GM18873 (cell line): ENCODE results near the gene SGMS1.
"Not testable (repeated sequence)": the region's sequence is repeated elsewhere in the genome, so short reads cannot be mapped to it uniquely, and the experiment has no call there.

Experiments
- ATAC-seq: cut with Tn5 transposase; IDR thresholded peaks from one replicate; pipeline ENCODE4 v1.9.1; 2021; ENCODE audit warnings: mild to moderate bottlenecking, moderate library complexity, moderate number of reproducible peaks; ENCODE audit not compliant: unreplicated experiment, low FRiP score

The SGMS1 gene

DNA sequence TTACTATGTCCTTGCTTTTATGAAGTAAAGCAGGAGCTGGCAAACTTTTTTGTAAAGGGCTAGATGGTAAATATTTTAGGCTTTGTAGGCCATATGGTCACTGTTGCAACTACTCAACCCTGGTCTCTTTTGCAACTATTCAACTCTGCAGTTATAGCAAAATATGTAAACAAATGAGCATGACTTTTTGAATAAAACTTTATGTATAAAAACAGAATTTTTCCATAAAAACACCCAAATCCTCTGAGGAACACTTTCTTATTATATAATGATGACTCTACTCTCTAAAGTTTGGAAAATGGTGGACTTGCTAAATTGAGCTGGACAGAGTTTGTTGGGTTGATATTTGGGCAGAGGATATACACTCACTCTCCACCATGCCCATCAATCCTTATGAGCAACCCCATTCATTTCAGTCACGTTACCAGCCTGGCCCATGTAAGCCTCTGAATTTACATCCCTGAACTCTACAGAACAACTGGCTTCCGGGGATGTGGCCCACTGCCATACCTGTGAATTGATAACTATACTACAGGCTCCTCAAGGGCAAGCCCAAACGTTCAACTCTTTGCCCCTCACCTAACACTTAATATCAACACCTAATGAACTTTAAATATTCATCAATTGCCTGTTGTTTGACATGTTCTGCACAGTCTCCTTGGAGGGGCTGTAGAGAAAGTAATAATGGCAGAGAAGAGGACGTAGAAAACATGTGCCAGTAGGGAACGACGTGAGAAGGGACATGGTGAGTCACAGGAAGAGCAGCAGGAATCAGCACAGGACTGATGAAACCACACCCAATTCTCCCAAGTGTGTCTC, 37.6 kb downstream of the SGMS1 start:
- ATAC-seq, result no peak

DNA sequence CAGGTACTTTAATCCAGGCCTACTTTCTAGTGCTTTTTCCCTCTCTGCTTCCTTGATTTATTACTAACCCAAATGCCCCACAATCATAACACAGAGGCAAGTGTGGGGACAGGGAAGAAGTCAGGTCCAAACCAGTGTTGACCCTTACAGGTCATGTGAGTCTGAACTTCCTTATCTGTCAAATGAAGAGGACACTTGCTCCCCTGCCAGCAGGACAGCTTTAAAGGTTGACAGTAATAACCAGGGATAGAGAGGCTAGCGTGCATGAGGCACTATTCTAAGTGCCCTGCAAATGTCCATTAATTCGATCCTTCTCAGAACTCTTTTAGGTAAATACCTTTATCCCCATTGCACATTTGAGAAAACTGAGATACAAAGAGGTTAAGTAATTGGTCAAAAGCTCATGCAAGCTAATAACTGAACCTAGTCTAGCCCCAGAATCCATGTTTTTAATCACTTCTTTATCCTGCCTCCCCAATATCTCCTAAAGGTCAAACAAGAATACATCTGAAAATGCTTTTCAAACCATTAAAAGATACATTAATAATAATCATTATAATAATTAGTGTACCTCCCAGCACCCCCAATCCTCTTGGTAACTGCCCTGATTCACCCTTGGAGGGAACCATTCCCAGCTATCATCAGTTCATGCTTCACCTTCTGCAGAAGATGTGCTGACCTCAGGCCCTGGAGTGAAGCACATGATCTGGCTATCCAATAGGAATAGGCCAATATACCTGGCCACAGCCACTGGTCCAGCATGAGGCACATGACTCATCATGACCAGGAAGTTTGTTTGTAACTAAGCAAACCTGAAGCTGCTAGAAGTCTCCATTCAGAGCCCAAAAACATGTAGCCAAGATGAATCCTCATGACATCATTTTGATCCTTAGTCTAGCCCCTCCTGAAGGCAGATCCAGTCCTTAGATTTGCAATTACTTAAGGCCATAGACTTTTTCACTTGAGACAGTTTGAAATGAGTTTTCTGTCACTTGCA, 40.7 kb downstream of the SGMS1 start:
- ATAC-seq, result no peak

DNA sequence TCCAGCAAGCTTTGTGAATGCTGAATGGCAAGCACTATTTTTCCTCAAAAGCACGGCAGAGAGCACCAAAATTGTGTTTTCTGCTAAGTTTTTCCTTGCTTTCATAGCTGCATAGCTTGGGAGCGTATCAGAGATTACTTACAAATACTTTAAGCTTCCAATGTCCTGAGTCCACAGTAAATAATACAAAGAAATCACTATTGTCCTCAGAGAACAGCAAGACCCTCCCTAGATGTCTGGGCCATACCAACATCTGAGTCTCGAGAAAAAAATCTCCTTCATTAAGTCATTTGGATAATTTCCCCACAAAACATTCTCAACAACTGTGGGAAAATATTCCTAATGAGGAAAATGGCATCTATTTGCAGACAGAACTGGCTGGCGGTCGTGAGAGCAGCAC, 41.7 kb downstream of the SGMS1 start:
- ATAC-seq, result no peak

DNA sequence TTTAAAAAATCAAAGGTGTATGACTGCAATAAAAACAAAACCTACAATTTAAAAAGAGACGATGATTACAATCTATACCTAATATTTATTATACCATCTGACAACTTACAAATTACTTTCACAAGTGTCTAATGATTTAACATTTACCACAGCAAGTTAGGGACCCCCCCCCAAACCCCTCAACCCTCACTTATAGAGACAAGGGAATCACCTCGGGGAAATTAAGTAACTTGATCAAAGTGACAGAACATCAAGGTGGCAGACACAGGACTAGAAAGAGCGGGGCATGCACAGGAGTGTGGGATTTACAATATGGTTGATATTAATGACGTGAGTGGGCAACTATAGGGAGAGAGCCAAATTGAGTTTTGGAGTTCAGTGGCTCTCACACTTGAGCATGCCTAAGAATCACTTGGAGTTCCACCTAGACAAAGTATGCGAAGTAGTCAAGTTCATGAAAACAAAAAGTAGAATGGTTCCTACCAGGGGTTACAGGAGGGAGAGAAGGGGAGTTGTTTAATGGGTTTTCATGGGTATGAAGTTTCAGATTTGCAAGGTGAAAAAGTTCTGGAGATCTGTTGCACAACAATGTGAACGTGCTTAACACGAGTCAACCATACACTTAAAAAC, 43.4 kb downstream of the SGMS1 start:
- ATAC-seq, result no peak

DNA sequence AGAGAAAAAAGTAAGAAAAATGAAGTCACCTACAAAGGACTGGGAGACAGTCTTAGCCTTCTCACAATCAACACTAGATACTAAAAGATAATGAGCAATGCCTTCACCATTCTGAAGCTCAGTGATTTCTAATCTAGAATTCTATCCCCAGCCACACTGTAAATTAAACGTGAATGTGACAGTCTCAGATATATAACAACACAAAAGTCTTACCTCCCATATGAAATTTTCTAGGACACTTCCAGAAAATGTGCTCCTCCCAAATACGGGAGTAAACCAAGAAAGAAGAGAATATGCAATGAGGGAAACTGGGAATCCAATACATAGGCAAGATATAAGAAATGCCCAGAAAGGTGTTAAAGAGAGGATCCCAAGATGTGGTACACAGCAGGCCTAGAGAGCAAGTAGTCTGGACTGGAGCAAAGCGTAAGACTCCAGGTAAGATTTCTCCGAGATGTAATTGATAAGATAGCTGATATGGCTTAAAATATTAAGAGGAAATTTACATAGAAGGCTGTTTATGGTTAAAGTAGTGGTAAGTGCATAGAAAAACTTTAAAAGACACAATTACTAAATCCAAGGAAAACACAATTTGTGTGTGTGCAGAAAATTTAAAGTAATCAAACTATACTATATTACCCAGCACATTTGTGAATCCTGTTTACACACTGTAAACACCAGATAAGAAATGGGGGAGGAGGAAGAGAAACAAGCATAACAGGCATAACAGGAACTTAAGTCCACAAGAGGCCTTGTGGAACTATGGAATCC, 44.1 kb downstream of the SGMS1 start:
- no peak for ATAC-seq

DNA sequence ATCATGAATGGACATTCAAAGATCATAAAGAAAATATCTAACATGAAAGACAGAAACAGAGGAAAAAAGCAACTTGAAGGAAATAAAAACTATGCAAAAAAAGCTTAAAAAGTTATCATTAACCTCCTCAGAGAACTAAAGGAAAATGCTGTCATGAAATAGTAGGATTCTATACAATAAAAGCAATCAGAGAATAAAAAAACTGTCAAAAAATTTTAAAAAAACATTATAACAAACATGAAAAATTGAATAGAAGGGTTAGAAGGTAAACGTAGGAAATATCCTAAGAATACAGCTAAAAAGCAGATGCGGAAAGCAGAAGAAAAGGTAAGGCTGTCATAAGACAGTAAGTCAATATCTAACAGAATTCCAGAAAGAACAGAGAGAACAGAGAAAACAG, 44.8 kb downstream of the SGMS1 start:
- no peak for ATAC-seq

DNA sequence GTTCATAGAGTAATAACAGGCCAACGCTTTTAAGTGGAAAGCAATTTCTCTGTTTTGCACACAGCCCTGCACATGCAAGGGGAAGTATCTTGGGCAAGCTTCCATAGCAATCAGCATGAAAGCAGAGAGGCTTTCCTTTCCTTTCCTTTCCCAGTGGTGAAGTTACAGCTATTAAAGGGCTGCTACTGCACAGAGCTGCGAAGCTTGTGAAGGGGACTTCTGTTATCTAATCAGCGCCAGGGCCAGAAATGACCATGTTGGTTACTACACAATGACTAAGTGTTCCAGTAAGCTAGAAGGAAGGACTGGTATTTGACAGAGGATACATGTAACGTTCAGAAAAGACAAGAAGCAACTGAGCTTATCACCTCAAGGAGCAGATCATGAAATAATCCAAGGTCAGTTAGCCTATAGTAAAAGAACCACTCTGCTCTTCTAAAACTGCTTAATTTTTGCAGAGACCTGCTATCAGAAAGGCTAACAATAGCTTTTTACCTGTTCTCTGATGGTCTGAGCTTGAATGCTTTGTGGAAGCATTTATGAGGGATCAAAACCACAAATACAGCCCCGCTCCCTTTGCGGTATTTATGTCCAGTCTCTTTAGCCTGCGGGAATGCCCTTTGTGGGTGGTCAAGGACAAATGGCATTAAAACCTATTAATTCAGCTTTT, 45.9 kb downstream of the SGMS1 start:
- no peak for ATAC-seq

DNA sequence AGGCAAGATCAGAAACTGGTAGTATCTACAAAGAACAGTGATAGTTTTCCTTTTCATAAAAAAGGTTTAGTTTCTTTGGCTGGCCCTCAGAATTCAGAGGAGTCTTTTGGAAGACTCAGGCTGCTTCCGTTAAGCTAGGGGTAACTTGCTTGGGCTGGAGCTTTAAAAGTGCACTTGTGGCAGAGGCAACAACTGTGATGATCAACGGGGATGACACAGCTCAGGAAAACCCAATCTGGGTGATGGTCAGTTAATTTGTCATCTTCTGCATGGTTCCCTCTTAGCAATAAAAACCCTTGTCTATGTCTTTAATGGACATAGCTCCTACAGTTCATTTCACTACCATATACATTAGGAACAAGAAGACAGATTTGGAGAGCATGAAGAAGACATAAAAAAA, 46.7 kb downstream of the SGMS1 start:
- no peak for ATAC-seq

DNA sequence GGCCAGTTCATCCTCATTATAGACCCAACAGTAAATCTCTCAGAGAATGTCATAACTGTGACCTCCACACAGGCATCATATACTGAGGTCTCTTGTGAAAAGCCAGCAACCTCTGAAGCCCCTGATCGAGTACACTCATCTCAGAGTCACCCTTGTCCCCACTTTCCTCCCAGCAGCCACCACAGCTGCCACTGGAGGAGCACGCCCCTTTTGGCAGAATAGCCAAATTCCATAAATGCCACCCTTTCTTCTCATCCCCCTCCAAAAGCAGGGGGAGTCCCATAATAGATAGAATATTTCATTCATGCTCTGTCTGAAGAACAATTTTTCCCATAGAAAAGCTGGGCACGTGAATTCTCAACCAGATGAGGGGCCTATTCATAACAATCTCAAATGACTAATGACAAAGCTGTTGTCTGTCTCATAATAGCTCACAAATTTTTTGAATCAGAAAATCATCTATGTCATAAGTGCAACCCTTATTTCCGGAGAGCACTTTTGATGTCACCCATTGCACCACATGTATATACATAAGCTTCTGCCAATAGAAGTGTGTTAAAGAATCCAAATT, 47.4 kb downstream of the SGMS1 start:
- ATAC-seq, result no peak

DNA sequence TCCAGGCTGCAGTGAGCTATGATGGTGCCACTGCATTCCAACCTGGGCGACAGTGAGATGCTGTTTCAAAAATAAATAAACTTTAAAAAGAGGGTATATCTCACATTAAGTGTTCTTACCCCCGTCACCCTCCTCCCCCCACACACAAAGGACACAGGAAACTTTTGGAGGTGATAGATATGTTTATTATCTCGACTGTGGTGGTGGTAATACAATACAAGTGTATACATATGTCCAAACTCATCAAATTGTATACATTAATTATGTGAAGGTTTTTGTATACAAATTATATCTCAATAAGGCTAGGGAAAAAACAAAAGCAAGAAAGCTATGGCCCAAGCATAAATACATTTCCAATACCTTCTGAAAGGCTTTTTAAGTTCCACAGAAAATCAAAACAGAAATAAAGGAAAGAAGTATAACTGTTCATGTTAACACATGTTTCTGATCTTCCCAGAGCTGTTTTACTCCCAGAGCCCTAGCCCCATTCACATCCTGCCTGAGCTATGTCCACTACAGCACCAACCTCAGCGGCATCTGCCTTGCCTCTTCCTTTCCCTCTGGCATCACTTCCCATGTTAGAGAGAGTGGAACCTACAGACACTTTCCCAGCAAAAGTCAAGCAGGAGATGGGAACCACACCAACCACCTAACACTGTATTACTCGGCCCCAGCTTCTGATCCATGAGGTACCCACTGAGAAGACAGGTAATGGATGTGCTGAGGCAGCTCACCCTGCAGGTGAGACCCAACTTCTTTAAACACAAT, 48.1 kb downstream of the SGMS1 start:
- ATAC-seq, result no peak

DNA sequence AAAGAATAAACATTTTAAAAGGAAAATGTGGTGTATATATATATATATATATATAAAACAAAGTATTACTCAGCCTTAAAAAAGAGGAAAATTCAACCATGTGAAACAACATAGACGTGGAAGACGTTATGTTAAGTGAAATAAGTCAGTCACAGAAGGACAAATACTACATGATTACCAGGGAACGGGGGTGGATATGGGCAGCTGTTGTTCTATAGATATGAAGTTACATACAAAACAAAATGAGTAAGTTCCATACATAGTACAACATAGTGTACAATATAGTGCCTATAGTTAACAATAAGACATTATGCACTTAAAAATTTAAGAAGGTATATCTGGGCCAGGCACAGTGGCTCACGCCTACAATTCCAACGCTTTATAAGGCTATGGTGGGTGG, 48.8 kb downstream of the SGMS1 start:
- ATAC-seq, result no peak

DNA sequence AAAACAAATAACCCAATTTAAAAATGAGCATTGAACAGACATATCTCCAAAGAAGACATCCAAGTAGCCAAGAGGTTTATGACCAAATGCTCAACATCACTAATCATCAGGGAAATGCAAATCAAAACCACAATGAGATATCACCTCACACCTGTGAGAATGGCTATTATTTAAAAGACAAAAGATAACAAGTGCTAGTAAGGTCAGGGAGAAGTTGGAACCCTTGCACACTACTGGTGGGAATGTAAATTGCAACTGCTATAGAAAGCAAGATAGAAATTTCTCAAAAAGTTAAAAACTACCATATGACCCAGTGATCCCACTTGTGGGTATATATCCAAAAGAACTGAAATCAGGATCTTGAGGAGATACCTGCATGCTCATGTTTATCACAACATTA, 49.5 kb downstream of the SGMS1 start:
- ATAC-seq, result no peak

DNA sequence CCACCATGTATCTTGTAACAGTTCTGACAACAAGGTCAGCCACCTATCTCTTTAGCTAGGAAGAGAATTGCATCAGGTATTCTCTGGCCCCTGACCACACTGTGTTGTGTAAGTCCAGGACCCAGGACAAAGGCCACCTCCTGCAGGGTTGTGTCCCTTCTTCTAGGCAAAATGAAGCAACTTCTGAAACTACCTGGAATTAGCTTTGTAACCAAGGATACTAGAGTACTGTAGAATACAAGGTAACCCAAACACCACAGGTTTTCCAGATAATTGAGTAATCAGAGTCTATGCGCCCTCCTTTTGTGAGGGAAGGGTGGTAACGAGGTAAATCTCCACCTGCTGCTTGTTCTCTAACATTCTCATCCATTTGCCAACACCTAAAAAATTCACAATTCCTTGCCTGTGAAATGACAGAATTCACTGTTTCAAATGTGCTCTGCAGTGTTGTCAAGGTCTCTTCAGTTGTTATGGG, 51.7 kb downstream of the SGMS1 start:
- no peak for ATAC-seq

DNA sequence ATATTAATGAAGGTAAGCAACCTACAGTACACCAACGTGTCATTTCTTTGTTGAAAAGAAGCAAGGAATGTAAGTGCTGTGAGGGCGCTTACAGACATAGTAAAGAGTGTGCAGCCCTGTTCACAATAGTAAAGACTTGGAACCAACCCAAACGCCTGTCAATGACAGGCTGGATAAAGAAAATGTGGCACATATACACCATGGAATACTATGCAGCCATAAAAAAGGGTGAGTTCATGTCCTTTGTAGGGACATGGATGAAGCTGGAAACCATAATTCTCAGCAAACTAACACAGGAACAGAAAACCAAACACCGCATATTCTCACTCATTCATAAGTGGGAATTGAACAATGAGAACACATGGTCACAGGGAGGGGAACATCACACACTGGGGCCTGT, 55.0 kb downstream of the SGMS1 start:
- ATAC-seq, result not testable (repeated sequence)

DNA sequence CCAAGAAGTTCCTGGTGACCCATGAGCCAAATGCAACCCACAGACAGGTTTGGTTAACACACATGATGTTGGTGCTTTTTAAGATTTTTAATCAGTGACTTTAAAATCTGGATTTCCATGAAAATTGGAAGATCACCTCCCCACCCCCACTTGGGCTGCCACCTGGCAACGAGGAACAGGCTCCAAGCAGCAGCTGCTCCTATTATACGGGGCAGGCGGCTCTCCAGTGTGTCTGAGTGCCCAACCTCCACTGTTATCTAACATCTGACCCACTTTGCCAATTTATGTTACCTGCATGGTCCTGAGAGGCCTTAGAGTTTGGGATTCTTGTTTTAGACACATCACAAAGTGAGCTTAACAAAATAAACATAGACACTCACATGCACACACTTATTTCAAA, 56.4 kb downstream of the SGMS1 start:
- ATAC-seq, result no peak

DNA sequence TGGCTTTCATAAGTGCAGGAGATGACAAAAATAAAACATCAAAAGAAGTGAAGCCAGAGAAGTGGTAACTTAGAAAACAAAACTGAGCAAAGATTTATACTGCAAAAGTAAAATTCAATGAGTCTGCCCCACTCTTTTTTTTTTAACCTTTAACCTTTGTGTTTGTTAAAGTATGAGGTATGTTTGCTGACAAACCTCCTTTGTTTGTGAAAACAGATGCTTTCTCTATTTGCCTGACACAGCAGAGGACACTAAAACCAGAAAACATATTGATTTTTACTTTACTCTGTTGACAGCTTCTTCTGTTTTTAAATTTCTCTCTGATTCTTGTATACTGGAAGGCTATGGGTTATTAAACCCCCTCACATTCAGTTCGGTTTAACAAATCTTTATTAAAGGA, 57.6 kb downstream of the SGMS1 start:
- no peak for ATAC-seq

DNA sequence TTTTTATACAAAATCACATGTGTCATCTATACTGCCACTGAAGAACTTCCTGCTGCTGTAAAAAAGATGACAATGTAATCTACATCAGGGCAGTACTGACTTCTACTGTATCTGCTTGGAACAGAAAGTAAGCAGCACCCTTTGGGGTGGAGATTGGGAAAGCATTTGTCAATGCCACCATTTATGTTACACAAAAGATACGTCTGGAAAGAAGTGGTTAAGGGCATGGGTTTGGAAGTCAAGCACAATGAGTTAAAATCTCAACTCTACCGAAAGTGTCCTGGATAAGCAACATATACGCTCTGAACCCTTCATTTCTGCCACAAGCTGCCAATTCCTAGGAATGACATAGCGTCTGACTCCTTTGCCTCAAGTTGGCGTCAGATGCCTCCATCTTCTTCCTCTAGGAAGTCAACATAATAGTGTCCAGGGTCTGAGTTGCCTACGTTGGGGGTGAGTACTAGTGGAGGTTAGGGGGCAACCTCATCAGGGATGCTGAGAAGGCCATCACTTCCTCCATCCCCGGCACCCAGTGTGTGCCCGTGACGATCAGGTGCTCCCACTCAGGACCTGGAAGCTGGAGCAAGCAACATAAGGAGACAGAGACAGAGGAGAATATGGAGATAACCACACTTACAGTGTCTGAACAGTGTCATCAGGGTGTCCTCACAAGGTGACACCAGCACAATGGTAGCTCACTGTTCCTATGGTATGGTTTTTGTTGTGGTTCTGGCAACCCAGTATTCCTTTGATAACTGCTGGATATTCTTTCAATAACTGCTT, 58.3 kb downstream of the SGMS1 start:
- no peak for ATAC-seq

DNA sequence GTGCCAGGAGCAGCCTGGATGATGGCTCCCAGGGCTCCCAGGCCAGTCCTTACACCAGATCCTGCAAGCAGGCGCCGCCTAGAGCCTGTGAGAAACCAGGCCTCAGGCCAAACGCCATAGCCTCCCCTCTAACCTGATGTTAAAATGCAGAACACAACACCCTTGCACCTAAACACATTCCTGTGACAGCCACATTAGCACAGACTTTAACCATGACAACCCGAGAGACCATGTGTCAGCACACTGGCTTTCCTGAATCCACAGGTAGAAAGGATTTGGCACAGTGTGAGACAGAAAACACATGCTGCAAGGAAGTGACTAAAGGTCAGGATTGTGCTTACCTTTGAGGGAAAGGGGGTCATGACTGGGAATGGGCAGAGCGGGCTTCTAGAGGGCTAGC, 59.9 kb downstream of the SGMS1 start:
- no peak for ATAC-seq
